Brain pericyte (primary cell): ENCODE results near the gene DHX16.

Source experiments
- DNase-seq: peaks from one replicate; pipeline ENCODE4 v3.0.0-alpha.2; 2012; ENCODE audit warnings: low read depth, low spot score

The DHX16 gene

DNA sequence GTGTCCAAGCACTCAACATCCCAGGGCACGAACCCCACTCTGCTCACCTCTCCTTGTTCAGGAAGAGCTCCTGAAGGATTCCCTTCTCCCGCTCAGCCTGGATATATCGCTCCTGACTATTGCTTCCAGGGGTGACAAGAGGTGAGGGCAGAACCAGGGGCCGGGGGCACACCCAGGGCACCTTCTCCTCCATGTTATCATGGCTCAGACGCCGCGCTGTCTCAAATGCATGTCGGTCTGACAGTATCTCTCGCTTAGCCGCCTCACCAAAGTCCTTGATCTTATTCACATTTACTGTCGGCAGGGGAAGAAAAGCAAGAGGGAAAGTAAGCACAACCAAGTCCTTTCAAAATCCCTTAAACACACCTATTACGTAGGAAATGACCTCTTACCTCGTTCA lies 68.8 kb downstream of the DHX16 start:
- no peak for DNase-seq
